GM23338 (cell line): ENCODE measurements around the gene ZNF148. TPM values are rescaled to one million over a fixed set of nuclear protein-coding genes. Genes with fewer than 3 reads are reported as not detected.

Experiments
- ATAC-seq: fragments of 200-7000 bp; cut with Tn5 transposase; 3 replicates; pipeline ENCODE4 v1.9.1; 2020
- DNase-seq: peaks from one replicate; pipeline ENCODE4 v3.0.0-alpha.2; 2015; ENCODE audit warnings: low spot score
- H2AFZ ChIP-seq: fragments of 200-600 bp; sonication (generic); 2 replicates; pipeline ENCODE4 v1.8.0; 2016; ENCODE audit warnings: antibody characterized with exemption, mild to moderate bottlenecking, moderate library complexity
- H3F3A ChIP-seq: fragments of 200-600 bp; sonication (generic); replicated peaks from 2 replicates; pipeline ENCODE4 v1.8.0; 2017; ENCODE audit warnings: antibody characterized with exemption, mixed run types, low read depth
- H3K27ac ChIP-seq: fragments of 200-600 bp; sonication (generic); 2 replicates; pipeline ENCODE4 v1.6.1; 2016; ENCODE audit warnings: low read depth
- H3K27me3 ChIP-seq: fragments of 200-600 bp; sonication (generic); 2 replicates; pipeline ENCODE4 v1.8.0; 2016; ENCODE audit warnings: mild to moderate bottlenecking, mixed run types, moderate library complexity; ENCODE audit not compliant: insufficient read depth
- H3K36me3 ChIP-seq: fragments of 200-600 bp; sonication (generic); 2 replicates; pipeline ENCODE4 v1.8.0; 2016; ENCODE audit warnings: mild to moderate bottlenecking; ENCODE audit not compliant: insufficient read depth
- H3K4me1 ChIP-seq: fragments of 200-600 bp; sonication (generic); 2 replicates; pipeline ENCODE4 v1.8.0; 2016; ENCODE audit warnings: mild to moderate bottlenecking, moderate library complexity; ENCODE audit not compliant: insufficient read depth
- H3K4me2 ChIP-seq: fragments of 200-600 bp; sonication (generic); 2 replicates; pipeline ENCODE4 v1.7.1; 2017; ENCODE audit warnings: mixed run types
- H3K4me3 ChIP-seq: fragments of 200-600 bp; sonication (generic); 2 replicates; pipeline ENCODE4 v1.6.1; 2016; ENCODE audit warnings: mixed run types
- H3K79me2 ChIP-seq: fragments of 200-600 bp; sonication (generic); replicated peaks from 2 replicates; pipeline ENCODE4 v1.8.0; 2017; ENCODE audit warnings: mild to moderate bottlenecking; ENCODE audit not compliant: insufficient read depth
- H3K9me2 ChIP-seq: fragments of 200-600 bp; sonication (generic); 2 replicates; pipeline ENCODE4 v1.8.0; 2017; ENCODE audit not compliant: insufficient read depth
- H4K20me1 ChIP-seq: fragments of 200-600 bp; sonication (generic); replicated peaks from 2 replicates; pipeline ENCODE4 v1.8.0; 2017; ENCODE audit warnings: mild to moderate bottlenecking; ENCODE audit not compliant: insufficient read depth
- H3K27ac Mint-ChIP-seq: 2 replicates; pipeline ENCODE4 v1.8.0; 2020; ENCODE audit warnings: inconsistent platforms, mild to moderate bottlenecking, moderate library complexity, mixed read lengths
- H3K27me3 Mint-ChIP-seq: 3 replicates; pipeline ENCODE4 v1.8.0; 2022; ENCODE audit warnings: low read depth, mild to moderate bottlenecking, moderate library complexity, mixed read lengths, inconsistent platforms; ENCODE audit not compliant: insufficient read depth, poor library complexity
- H3K36me3 Mint-ChIP-seq: 3 replicates; pipeline ENCODE4 v1.8.0; 2021; ENCODE audit warnings: low read depth, mild to moderate bottlenecking, inconsistent platforms, moderate library complexity, mixed read lengths
- H3K4me1 Mint-ChIP-seq: 3 replicates; pipeline ENCODE4 v1.8.0; 2020; ENCODE audit warnings: mild to moderate bottlenecking, inconsistent platforms, mixed read lengths
- H3K4me3 Mint-ChIP-seq: 3 replicates; pipeline ENCODE4 v1.8.0; 2021; ENCODE audit warnings: moderate library complexity, mild to moderate bottlenecking, inconsistent platforms, mixed read lengths
- H3K9me3 Mint-ChIP-seq: 3 replicates; pipeline ENCODE4 v1.8.0; 2020; ENCODE audit warnings: moderate library complexity, mild to moderate bottlenecking, inconsistent platforms, mixed read lengths
- CREB1 ChIP-seq: fragments of 250-450 bp; sonication (Bioruptor Pico); IDR thresholded peaks from 2 replicates; pipeline ENCODE4 v1.5.0; 2020; ENCODE audit warnings: low read depth, mild to moderate bottlenecking, moderate library complexity
- EZH2 ChIP-seq: fragments of 200-600 bp; sonication (generic); IDR thresholded peaks from one replicate; pipeline ENCODE4 v1.8.0; 2017; ENCODE audit warnings: antibody characterized with exemption, mild to moderate bottlenecking, low read depth; ENCODE audit not compliant: unreplicated experiment
- EZH2phosphoT487 ChIP-seq: fragments of 200-600 bp; sonication (generic); IDR thresholded peaks from one replicate; pipeline ENCODE4 v1.8.1; 2018; ENCODE audit warnings: antibody characterized with exemption; ENCODE audit not compliant: unreplicated experiment
- JUNB ChIP-seq: IDR thresholded peaks from one replicate; pipeline ENCODE4 v1.6.1; 2016; ENCODE audit warnings: antibody characterized with exemption; ENCODE audit not compliant: unreplicated experiment
- NANOG ChIP-seq: IDR thresholded peaks from 2 replicates; pipeline ENCODE4 v1.6.1; 2016; ENCODE audit warnings: antibody characterized with exemption, borderline replicate concordance
- STAT1 ChIP-seq: IDR thresholded peaks from one replicate; pipeline ENCODE4 v1.6.1; 2016; ENCODE audit warnings: antibody characterized with exemption; ENCODE audit not compliant: unreplicated experiment
- ZNF114 ChIP-seq: fragments of 250-450 bp; sonication (Bioruptor Pico); IDR thresholded peaks from 2 replicates; pipeline ENCODE4 v1.5.0; 2020; ENCODE audit warnings: mild to moderate bottlenecking, moderate library complexity
- ZNF331 ChIP-seq: fragments of 250-450 bp; sonication (Bioruptor Pico); IDR thresholded peaks from 2 replicates; pipeline ENCODE4 v1.5.0; 2020; ENCODE audit warnings: low read depth, mild to moderate bottlenecking, moderate library complexity
- polyA plus RNA-seq: library from polyadenylated mRNA; unstranded; fragments of >200 nt; fragmentation: Nextera tagmentation; extraction: Ambion mirVana; gene quantifications from 2 replicates; pipeline ENCODE4 v1.2.1, GENCODE V29; 2016
- total RNA-seq: library from RNA; depleted of rRNA; stranded (reverse); fragments of >200 nt; shearing (Covaris generic); gene quantifications from 2 replicates; pipeline ENCODE4 v1.2.3, GENCODE V29; 2014
- TF ChIP-seq, protein P1 (sequence below): IDR thresholded peaks from one replicate; pipeline ENCODE4 v1.6.1; 2018; ENCODE audit warnings: antibody characterized with exemption; ENCODE audit not compliant: unreplicated experiment
- TF ChIP-seq, protein P2 (sequence below): IDR thresholded peaks from 2 replicates; pipeline ENCODE4 v1.6.1; 2016; ENCODE audit warnings: antibody characterized with exemption
- TF ChIP-seq, protein P3 (sequence below), 2 experiments: fragments of 200-600 bp in 1 of 2; sonication (generic) in 1 of 2; conservative IDR thresholded peaks; 2 replicates each; pipeline versions ENCODE4 v1.5.1 to v1.6.1; 2016 to 2017; ENCODE audit warnings: antibody characterized with exemption in 2 of 2, low read depth in 2 of 2, mild to moderate bottlenecking in 2 of 2, moderate library complexity in 1 of 2

Gene ZNF148
- total and polyA plus RNA-seq, 2 experiments from 2014 or later = 13.9 to 16.9 TPM

DNA sequence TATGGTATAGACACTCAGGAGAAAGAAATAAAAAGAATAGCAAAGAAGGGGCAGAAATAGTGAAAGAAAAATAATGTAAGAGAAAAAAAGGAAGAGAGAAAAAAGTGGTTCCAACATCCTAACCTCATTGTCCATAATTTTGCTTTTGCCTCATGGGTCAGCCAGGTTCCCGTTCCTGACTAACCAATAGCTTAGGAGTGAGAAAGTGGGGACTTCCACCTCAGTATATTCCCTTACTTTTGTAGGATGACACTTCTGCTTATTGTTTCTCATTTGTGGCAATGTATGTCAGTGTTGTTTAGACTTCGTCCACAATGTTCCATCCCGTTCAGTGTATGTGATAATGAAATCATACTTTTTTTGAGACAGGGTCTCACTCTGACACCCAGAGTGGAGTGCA, 153.3 kb downstream of the ZNF148 start:
- TF ChIP-seq EZH2 = no peak
- TF ChIP-seq EZH2phosphoT487 = no peak
- TF ChIP-seq, protein P1, sequence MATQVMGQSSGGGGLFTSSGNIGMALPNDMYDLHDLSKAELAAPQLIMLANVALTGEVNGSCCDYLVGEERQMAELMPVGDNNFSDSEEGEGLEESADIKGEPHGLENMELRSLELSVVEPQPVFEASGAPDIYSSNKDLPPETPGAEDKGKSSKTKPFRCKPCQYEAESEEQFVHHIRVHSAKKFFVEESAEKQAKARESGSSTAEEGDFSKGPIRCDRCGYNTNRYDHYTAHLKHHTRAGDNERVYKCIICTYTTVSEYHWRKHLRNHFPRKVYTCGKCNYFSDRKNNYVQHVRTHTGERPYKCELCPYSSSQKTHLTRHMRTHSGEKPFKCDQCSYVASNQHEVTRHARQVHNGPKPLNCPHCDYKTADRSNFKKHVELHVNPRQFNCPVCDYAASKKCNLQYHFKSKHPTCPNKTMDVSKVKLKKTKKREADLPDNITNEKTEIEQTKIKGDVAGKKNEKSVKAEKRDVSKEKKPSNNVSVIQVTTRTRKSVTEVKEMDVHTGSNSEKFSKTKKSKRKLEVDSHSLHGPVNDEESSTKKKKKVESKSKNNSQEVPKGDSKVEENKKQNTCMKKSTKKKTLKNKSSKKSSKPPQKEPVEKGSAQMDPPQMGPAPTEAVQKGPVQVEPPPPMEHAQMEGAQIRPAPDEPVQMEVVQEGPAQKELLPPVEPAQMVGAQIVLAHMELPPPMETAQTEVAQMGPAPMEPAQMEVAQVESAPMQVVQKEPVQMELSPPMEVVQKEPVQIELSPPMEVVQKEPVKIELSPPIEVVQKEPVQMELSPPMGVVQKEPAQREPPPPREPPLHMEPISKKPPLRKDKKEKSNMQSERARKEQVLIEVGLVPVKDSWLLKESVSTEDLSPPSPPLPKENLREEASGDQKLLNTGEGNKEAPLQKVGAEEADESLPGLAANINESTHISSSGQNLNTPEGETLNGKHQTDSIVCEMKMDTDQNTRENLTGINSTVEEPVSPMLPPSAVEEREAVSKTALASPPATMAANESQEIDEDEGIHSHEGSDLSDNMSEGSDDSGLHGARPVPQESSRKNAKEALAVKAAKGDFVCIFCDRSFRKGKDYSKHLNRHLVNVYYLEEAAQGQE = no peak
- H3K36me3 ChIP-seq = no peaks in the 10 kb centered on the region
- H3K79me2 ChIP-seq = no peaks in the 10 kb centered on the region
- H3K4me3 ChIP-seq = no peak overlapping the region
- ATAC-seq = no peak
- H3K4me1 ChIP-seq = peaks cover 13% of the 10 kb centered on the region
- DNase-seq = no peak
- no peak overlapping the region for H3K27ac Mint-ChIP-seq
- no peak overlapping the region for H3K4me3 Mint-ChIP-seq
- no peak overlapping the region for H2AFZ ChIP-seq
- H3K36me3 Mint-ChIP-seq = no peaks in the 10 kb centered on the region
- H3K27ac ChIP-seq = no peak overlapping the region
- no peaks in the 10 kb centered on the region for H3K9me3 Mint-ChIP-seq
- no peaks in the 10 kb centered on the region for H4K20me1 ChIP-seq
- H3K4me1 Mint-ChIP-seq = peaks cover 21% of the 10 kb centered on the region
- H3K27me3 Mint-ChIP-seq = peaks cover 1% of the 10 kb centered on the region
- no peak overlapping the region for H3K4me2 ChIP-seq
- no peaks in the 10 kb centered on the region for H3K27me3 ChIP-seq
- H3K9me2 ChIP-seq = no peaks in the 10 kb centered on the region
- 0 out of 2 replicates have a peak, but pooled peaks cover 7% of the 10 kb centered on the region for H3F3A ChIP-seq

DNA sequence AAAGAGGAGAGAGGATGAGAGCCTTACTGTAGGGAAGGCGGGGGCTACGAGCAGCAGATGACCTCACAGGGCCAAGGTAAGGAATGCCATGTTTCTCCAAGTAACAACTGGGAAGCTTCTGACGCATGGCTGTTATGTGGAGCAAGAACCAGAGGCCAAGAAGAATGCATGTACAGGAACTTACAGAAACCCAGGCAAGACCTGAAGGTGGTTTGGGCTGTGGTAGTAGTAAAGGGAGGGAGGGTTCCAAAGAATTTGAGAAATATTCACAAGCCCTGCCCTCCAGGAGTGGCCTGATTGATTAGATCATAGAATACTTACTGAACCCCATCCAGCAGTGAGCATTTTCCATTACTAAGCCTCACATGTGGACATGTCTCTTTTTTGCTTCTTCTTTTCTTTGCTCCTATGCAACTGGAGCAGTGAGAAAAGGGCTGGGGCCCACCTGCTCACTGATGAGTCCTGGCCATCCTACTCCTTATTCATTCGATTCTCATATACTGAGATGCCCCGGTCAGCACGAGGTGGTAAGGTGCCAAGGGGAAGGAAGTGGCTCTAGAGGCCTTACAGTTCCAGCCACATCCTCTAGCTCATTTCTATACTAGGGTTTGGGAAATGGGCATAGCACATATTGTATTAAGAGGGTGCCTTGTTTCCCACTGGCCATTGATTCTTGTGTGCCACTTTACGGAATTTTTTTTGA, 154.2 kb downstream of the ZNF148 start:
- no peaks in the 10 kb centered on the region for H3K36me3 Mint-ChIP-seq
- Histone ChIP-seq H3K27me3 (no peaks in the 10 kb centered on the region), H3F3A (0 out of 2 replicates have a peak, but pooled peaks cover 7% of the 10 kb centered on the region), H4K20me1 (no peaks in the 10 kb centered on the region), H3K27ac (no peak overlapping the region), H3K4me3 (no peak overlapping the region), H3K4me2 (no peak overlapping the region), H3K79me2 (no peaks in the 10 kb centered on the region), H3K36me3 (no peaks in the 10 kb centered on the region), H3K4me1 (peaks cover 13% of the 10 kb centered on the region), H3K9me2 (no peaks in the 10 kb centered on the region), H2AFZ (no peak overlapping the region)
- DNase-seq (peak; percentile 8), ATAC-seq (no peak; the same call in 2 of the 3 replicates)
- no peak overlapping the region for H3K4me3 Mint-ChIP-seq
- peaks cover 19% of the 10 kb centered on the region for H3K4me1 Mint-ChIP-seq
- H3K9me3 Mint-ChIP-seq = no peaks in the 10 kb centered on the region
- no peak overlapping the region for H3K27ac Mint-ChIP-seq
- TF ChIP-seq, protein P2, sequence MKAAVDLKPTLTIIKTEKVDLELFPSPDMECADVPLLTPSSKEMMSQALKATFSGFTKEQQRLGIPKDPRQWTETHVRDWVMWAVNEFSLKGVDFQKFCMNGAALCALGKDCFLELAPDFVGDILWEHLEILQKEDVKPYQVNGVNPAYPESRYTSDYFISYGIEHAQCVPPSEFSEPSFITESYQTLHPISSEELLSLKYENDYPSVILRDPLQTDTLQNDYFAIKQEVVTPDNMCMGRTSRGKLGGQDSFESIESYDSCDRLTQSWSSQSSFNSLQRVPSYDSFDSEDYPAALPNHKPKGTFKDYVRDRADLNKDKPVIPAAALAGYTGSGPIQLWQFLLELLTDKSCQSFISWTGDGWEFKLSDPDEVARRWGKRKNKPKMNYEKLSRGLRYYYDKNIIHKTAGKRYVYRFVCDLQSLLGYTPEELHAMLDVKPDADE = no peak
- no peak for TF ChIP-seq ZNF114
- no peak for TF ChIP-seq EZH2phosphoT487
- no peak for TF ChIP-seq NANOG
- TF ChIP-seq, protein P1 = no peak
- TF ChIP-seq JUNB = no peak
- TF ChIP-seq STAT1 = no peak
- TF ChIP-seq EZH2 = no peak
- TF ChIP-seq, protein P3, sequence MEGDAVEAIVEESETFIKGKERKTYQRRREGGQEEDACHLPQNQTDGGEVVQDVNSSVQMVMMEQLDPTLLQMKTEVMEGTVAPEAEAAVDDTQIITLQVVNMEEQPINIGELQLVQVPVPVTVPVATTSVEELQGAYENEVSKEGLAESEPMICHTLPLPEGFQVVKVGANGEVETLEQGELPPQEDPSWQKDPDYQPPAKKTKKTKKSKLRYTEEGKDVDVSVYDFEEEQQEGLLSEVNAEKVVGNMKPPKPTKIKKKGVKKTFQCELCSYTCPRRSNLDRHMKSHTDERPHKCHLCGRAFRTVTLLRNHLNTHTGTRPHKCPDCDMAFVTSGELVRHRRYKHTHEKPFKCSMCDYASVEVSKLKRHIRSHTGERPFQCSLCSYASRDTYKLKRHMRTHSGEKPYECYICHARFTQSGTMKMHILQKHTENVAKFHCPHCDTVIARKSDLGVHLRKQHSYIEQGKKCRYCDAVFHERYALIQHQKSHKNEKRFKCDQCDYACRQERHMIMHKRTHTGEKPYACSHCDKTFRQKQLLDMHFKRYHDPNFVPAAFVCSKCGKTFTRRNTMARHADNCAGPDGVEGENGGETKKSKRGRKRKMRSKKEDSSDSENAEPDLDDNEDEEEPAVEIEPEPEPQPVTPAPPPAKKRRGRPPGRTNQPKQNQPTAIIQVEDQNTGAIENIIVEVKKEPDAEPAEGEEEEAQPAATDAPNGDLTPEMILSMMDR (conservative IDR thresholded peaks at IDR 0.05; ENCODE audit: low read depth in 2 of 2) = no peak
- TF ChIP-seq CREB1 = no peak
- TF ChIP-seq ZNF331 (CRISPR knock-in tag) = no peak
- H3K27me3 Mint-ChIP-seq = peaks cover 1% of the 10 kb centered on the region
